Stimulated activated CD8-positive, alpha-beta memory T cell treated with anti-CD3 and anti-CD28 coated beads, Interleukin-7, amount 100 ng/mL, for 24 hours (primary cell): ENCODE data around the gene RBM47.
"Not testable (repeated sequence)": the region's sequence is repeated elsewhere in the genome, so short reads cannot be mapped to it uniquely, and the experiment has no call there.

Experiments
- DNase-seq: peaks from one replicate; pipeline ENCODE4 v3.0.0-alpha.2; 2020; ENCODE audit warnings: low read depth

Gene RBM47

DNA sequence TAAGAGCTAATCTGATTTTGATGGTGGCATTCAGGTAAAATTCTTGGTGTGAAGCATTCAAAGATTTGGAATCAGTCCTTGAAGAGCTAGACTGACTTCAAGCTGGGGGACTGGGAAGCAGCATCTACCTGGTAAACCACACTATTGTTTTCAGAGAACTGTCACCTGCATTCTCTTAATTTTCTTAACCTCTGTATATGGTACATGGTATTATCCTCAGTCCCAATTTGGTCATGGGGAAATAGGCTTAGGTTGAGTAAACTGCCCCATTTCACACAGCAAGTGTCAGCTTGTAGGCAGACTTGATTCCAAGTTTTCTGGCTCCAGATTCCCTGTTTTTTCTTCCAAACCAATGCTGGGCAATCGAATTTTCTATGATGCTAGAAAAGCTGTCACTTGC, 190.1 kb downstream of the RBM47 start:
- no peak for DNase-seq

DNA sequence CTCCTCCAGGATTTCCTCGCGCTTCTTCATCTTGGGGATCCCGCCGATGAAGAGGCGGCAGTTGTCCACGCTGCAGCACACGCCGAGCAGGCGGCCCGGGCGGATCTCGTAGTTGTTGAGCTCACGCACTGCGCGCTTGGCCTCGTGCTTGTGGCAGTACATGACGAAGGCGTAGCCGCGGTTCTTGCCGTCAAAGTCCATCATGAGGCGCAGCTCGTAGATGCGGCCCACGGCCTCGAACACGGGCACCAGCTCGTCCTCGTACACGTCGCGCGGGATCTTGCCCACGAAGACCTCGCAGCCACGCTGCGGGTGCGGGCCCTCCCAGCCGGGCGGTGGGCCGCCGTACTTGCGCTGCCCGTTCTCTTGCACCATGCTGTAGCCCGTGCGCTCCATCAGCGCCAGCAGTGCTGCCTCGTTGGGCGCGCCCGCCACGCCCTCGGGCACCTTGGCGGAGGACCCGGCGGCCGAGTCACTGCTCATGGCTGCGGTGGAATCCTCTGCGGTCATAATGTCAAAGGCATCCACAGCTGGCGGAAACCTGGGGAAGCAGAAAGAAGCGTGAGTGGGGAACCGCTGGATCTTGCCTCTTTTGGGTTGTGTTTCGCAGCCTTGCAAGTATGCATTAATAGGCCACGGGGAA, 191.2 kb downstream of the RBM47 start:
- DNase-seq, result no peak

DNA sequence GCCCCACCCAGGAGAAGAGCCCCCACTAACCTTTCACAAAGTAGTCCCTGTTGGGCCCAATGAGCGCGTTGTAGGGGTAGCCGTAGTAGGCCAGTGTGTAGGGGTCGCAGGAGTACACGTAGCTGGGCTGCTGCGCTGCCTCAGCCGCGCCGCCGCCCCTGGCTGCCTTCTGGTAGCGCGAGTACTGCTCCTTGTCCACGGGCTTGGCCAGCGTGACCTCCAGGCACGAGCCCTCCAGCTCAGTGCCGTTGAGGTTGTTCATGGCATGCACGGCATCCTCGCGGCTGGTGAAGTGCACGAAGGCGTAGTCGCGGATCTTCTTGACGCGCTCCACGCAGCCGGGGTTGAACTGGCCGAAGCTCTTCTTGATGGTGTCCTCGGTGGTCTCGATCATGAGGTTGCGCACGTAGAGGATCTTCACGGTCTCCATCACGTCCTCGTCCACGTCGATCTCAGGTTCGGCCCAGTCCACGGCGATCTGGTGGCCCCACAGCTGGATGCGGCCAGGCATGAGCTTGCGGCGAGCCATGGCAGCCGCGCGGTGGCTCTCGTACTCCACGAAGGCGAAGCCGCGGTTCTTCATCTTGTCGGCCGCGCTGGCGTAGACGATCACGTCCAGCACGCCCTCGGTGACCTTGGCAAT, 191.8 kb downstream of the RBM47 start:
- DNase-seq, result no peak

DNA sequence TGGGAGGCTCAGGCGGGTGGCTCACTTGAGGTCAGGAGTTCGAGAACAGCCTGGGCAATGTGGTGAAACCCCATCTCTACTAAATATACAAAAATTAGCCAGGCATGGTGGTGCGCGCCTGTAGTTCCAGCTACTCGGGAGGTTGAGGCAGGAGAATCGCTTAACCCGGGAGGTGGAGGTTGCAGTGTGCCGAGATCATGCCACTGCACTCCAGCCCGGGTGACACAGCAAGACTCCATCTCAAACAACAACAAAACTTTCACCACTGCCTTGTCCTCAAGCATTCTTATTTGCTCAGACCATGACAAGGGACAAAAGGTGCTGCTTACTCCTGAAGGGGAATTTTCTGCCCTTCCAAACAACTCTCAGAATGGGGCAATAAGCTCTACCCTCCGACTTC, 194.4 kb downstream of the RBM47 start:
- DNase-seq, result not testable (repeated sequence)

DNA sequence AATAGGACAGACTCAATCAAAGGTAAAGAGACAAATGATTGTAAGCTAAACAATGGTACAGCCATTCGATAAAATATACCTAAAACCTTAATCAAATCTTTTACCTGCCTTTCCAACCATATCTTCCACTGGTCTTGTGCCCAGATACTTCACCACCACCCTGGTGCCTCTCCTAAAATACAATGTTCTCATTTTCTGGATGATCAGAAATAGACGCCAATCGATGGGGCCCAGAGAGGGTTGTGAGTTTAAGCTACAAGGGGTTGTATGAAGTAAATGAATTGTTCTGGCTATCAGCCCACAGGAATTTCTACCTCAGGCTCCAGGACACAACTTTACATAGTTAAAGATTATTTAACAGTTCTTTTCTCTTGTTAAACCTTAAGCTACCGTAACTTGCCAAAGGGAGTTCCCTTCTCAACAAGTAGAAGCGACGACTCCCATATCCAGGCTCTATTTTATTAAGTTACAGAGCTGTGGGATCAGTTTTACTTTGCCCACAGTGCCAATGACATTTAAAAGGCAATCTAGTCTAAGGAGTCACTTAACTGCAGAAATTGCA, 195.5 kb downstream of the RBM47 start:
- no peak for DNase-seq

DNA sequence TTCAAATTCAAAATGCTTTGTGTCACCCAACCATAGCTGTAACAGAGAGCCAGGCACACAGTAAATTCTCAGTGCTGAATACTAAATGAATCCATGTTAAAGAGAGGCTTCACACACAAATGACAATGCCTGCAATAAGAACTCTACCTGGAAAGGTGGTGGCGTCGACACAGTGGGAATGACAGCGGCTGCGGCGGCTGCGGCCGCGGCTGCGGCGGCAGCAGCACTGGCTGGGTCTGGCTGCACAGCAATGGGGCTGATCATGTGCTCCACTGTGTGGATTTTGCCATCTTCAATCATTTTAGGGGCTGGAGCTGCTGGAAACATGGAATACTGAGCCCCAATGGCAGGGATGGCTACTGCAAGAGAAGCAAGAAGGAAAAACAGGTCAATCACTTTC, 197.2 kb downstream of the RBM47 start:
- DNase-seq, result no peak

DNA sequence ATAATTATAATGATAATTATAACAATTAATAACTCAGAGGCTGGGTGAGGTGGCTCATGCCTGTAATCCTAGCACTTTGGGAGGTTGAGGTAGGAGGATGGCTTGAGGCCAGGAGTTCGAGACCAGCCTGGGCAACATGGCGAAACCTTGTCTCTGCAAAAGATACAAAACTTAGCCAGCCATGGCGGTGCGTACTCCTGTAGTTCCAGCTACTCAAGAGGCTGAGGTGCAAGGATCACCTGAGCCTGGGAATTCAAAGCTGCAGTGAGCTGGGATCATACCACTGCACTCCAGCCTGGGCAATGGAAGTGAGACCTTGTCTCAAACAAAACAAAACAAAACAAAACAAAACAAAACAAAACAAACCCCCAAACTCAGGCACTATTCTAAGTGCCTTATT, 201.8 kb downstream of the RBM47 start:
- DNase-seq, result not testable (repeated sequence)

DNA sequence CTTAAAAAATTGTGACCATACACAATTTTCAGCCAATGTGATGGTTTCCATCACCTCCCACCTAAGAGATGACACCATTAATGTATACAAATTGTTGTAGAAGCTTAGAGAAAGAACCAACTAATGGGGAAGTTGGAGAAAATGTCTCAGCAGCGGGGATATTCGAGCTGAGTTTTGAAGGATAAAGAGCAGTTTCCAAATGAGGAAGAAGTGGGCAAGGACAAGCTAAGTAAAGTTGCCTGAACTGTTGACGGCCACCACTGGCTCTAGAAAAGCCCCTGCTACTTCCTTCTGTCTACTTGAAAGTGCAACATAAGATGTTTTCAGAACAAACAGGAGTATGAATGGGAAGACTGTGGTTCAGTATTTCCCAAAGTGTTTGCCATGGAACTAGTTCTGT, 202.5 kb downstream of the RBM47 start:
- DNase-seq, result no peak

DNA sequence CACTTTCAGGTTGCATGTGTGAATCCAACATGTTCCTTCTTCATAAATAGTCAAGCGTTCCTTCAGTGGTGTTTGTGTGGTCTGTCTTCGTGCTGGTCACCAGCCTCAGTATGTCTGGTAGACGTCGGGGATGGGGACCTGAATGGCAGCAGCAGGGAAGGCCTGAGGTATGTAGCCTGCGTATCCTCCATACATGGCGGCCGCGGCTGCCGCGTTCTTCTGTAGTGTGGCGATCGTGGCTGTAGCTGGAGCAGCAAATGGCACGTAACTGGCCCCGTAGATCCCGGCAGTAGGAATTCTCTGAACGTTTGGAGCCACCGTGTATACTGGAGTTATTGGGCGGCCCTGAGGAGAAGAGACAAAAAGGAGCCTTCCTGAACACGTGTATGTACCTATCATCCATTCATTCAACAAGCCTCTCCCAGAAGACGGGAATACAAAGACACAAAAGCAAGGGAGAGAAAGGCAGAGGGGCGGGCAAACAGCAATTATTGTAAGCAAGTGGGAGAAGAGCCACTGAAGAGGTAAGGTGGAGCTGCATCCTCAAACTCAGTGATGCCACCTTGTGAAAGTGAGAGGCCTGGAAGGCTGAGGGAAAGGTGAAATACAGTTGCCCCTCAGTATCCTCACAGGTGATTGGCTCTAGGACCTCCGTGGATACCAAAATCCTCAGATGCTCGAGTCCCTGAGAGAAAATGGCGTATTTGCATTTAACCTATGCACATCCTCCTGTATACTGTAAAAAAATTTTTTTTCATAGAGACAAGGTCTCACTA, 203.7 kb downstream of the RBM47 start:
- DNase-seq, result no peak

DNA sequence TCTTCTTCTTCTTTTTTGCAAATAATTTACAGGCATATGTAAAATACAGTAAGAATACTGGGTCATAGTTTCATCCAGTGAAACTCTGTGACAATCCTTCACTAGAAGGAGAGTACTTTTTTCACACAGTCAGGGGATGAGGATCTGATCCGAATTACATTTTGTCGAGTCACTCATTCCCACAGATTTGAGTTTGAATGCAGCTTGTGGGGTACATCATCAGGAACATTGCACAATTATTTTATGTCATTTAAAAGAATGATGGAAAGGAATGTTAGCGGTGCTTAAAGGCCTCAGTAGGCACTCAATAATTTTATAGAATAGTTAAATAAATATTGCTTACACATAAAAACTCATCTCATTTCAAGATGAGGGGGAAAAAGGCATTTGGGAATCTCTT, 205.9 kb downstream of the RBM47 start:
- no peak for DNase-seq

DNA sequence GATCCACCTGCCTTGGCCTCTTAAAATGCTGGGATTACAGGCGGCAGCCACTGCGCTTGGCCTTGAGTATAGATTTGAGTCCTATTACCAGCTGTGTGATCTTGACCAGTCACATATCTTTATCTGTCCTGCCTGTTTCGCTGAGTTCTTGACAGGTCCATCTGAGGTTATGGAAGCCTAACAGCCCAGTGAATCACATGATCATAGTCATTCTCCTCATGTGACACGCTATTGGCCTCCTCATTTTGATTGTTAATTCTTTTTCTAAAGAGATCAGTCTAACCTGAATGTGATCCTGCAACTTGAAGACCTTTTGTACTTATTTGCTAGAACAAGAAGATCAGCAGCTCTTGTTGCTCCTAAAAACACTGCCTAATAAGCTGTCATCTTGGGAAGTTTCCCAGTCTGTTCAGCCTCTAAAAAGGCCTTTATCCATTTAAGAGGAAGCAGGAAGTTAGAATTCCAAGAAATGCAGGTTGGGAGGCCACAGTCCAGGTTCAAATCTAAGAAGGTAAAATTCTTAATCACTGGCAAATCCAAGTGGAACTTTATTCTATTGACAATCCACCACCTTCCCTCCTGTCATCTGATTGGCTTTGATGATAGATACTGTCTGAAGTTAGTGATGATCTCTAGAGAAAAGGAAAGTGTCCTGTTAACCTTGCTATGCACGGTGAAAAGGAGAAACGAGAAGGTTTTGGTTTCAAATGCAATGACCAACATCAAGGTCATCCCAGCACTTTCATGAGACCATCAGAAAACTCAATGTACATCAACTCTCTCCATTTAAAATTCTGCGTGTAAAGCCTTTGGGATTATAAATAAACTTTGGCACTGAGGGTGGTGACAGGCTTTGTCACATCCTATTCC, 207.6 kb downstream of the RBM47 start:
- no peak for DNase-seq

DNA sequence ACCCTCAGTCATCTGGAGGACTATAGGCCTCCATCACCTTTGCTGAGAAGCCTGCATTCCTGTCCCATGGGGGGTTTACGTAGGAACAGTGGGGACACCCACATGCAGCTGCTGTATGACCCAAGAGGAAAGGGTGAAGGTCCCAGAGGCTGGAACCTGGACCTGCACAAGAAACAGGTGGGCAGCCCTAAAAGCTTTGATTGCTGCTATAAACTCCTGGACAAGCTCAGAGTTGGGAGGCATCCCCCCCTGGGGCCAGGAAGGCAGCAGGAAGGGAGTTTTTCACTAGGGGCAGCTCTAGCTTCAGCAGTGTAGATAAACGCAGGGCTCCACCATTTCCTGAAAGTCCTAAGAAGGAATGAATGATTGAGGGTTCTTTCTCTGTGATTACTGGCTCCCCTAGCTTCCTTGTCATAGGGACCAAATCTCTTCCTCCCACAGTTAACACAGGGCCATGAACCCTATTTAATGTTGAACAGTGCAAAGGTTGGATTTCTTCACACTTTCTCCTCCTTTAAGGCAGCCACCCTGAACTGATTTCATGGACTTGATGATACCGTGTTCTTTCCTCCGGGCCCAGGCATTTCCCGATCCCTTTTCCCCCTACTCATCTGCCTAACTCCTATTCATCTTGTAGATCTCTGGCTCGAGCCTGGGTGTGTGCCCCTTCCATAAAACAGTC, 210.3 kb downstream of the RBM47 start:
- DNase-seq, result no peak

DNA sequence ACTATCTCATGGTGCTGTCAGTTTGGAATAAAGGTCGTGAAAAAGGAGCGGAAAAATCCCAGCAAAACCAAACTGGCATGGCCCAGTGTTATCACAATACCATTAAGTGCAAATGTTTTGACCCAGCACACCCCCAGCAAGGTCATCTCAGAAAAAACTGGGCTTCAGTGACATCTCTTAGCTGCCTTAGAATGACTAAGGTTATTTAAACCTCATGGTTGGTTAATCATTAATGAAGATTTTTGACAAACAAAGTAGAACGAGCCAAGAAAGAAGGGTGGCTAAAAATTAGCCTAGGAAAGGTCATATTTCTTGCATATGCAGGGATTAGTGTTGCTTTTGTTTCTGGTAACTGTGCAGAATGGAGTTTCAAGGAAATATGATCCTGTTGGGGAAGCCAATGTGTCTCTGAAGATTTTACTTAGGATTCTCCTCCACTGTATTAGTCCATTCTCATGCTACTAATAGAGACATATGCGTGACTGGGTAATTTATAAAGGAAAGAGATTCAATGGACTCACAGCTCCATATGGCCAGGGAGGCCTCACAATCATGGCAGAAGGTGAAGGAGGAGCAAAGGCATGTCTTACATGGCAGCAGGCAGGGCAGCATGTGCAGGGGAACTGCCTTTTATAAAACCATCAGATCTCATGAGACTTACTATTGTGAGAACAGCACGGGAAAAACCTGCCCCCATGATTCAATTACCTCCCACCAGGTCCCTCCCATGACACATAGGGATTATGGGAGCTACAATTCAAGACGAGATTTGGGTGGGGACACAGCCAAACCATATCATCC, 211.0 kb downstream of the RBM47 start:
- no peak for DNase-seq

DNA sequence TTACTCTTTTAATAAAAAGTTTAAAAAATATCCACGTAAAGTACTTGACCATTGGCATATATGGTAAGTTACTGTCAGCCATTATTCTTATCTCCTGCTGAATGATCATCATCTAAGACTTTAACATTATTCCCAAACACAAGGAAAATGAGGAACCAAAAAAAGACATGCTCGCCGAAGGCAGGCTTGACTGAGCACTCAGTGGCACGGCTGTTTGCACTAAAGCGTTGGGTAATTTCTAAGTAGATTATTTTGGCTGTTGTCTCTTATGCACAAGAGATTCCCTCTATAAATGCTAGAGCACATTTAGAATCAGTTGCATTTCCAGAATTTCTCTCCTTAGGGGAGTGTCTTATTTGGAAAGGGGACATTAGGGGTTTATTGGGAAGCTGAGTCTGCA, 211.7 kb downstream of the RBM47 start:
- no peak for DNase-seq

DNA sequence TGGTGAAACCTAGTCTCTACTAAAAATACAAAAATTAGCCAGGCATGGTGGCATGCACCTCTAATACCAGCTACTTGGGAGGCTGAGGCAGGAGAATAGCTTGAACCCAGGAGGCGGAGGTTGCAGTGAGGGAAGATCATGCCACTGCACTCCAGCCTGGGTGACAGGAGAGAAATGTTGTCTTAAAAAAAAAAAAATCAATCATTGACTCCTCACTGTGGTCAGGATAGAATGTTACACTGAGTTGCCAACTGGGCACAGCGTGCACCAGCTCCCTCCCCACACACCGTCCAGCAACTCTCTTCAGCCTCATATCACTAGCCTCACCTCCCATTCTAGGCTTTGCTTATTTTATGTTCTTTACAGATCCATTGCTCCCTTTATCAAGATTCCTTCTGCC, 215.0 kb downstream of the RBM47 start:
- DNase-seq, result no peak

DNA sequence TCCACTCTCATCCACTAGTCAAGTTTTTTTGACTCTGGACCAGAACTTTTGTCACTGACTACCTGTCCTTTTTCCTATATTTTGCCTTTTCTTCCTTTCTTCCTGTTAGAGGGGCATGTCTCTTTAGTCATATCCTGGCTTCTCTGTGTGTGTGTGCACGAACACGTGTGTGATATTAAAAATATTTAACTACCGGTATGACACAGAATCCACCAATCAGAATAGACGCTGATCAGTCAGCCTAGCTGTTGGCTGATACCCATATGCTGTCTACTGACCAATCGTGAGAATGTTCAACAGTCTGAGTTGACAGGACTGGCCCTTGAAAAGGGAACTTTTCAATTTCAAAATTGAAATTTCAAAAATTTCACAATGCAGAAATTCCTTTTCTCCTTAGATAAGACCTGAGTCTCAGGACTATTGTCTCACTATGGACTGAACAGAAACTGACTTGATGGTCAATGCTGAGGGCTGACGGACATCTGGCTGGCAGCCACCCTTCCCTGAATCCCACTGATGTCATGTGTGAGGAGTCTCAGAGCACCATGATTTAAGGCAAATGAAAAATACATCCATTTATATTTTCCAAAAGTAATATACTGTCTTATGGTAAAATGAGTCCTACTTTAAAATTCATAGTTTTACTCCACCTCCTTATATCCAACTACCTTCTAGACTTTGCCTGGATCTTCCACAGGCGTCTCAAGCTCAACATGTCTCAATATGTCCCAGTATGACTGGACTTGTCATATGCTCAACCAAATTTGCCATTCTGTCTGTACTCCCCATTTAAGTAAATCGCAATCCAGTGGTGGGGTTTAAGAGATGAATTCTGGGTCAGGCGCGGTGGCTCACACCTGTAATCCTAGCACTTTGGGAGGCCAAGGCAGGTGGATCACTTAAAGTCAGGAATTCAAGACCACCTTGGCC, 216.5 kb downstream of the RBM47 start:
- DNase-seq, result no peak

DNA sequence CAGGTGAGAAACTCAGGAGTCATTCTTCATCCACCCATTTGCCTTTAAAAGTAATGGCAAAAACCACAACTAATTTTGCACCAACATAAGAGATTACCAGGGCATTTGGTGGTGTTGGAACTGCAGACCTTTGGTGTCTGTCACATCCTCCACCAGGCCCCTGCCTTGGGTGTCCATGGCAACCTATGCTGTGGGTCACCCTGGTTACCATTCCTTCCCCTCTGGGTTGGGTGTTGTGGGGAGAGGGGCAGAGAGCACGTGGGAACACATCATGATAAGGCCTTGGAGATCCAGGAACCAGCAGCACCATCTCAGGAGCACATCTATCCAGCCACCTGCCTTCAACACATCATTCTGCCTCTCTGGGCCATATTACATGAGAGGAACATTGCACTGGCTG, 217.3 kb downstream of the RBM47 start:
- no peak for DNase-seq

DNA sequence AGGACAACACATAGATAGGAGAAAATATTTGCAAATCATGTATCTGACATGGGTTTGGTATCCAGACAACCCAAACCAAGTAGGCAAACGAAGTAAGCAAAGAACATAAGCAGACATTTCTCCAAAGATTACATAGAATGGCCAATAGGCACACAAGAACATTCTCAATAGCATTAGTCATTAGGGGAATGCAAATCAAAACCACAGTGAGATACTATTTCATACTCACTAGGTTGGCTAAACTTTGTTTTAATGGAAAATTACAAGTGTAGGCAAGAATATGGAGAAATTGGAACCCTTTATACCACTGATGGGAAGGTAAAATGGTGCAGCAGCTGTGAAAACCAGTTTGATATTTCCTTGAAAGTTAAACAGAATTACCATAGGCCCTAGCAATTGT, 219.8 kb downstream of the RBM47 start:
- DNase-seq, result no peak

DNA sequence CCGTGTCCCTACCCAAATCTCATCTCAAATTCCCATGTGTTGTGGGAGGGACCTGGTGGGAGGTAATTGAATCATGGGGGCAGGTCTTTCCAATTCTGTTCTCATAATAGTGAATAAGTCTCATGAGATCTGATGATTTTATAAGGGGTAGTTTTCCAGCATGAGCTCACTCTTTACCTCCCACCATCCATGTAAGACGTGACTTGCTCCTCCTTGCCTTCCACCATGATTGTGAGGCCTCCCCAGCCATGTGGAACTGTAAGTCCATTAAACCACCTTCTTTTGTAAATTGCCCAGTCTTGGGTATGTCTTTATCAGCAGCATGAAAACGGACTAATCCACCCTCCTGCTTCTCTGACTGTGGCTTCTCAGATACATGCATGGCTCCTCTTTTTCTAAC, 222.2 kb downstream of the RBM47 start:
- not testable (repeated sequence) for DNase-seq

DNA sequence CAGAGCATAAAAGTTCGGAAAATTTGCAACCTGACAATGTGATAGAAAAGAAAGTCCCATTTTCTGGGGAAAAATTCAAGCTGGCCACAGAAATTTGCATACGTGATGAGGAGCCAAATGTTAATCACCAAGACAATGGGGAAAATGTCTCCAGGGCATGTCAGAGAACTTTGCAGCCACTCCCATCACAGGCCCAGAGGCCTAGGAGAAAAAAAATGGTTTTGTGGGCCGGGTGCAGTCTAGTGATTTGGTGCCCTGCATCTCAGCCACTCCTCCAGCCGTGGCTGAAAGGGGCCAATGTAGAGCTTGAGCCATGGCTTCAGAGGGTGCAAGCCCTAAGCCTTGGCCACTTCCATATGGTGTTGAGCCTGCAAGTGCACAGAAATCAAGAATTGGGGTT, 223.3 kb downstream of the RBM47 start:
- DNase-seq, result no peak
